Regular cardiac myocyte (primary cell): Measurements from ENCODE around the gene GFI1. TPM values are rescaled to one million over a fixed set of nuclear protein-coding genes. Genes with fewer than 3 reads are reported as not detected.

Experiments used
- total RNA-seq: library from RNA; depleted of rRNA; stranded (reverse); fragments of >200 nt; gene quantifications from 2 replicates; pipeline ENCODE4 v1.2.3, GENCODE V29; 2014

The GFI1 gene
- under 0.01 and 1.2 TPM in 2 replicates for total RNA-seq

GRCh38 chr1:92486251-92487077, at the start of gene GFI1:
Gene GFI1, minus strand, starts transcription at chr1:92486925. Its CDS starts 3,438 bp downstream, at chr1:92483487.

Other genes starting within 250 kb of the GFI1 start
- gene GLMN, start 187.9 kb downstream of the GFI1 start, total RNA-seq: 8.7 and 11.9 TPM in 2 replicates
- gene RPAP2, start 187.9 kb downstream of the GFI1 start, total RNA-seq: 7.1 and 10.4 TPM in 2 replicates